NB4 (cell line): Measurements from ENCODE around the gene SLPI.

Source experiments
- MYC ChIP-seq: IDR thresholded peaks from 2 replicates; pipeline ENCODE4 v1.6.1; 2011; ENCODE audit warnings: low read depth, low read length
- POLR2A ChIP-seq: IDR thresholded peaks from 2 replicates; pipeline ENCODE4 v1.6.1; 2011; ENCODE audit warnings: mild to moderate bottlenecking; ENCODE audit not compliant: insufficient read length; ENCODE audit errors: extremely low read depth
- TF ChIP-seq, protein P1 (sequence below): IDR thresholded peaks from one replicate; pipeline ENCODE4 v1.5.1; 2012; ENCODE audit warnings: low read depth, low read length
- TF ChIP-seq, protein P2 (sequence below): IDR thresholded peaks from 2 replicates; pipeline ENCODE4 v1.6.1; 2011; ENCODE audit warnings: low read depth, low read length

DNA sequence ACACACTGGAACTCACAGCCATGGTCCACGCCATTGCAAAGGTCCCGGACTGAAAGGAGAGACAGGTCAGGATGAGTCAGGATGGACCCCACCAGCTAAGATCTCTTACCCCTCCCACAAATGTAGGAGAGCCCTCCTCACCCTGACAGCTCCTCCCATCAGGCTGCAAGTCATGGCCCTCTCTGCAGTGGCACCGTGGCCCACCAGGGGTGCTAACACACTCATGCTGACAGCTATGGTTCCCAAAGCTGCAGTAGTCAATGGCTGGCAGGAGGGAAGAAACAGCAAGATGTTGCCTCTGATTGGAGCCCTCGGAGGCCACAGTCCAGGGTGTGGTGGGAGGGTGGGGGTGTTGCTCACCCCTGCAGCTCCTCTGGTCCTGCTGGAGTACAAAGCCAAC lies 46.6 kb upstream of the SLPI start:
- TF ChIP-seq POLR2A (no peak), MYC (no peak)
- TF ChIP-seq, protein P1, sequence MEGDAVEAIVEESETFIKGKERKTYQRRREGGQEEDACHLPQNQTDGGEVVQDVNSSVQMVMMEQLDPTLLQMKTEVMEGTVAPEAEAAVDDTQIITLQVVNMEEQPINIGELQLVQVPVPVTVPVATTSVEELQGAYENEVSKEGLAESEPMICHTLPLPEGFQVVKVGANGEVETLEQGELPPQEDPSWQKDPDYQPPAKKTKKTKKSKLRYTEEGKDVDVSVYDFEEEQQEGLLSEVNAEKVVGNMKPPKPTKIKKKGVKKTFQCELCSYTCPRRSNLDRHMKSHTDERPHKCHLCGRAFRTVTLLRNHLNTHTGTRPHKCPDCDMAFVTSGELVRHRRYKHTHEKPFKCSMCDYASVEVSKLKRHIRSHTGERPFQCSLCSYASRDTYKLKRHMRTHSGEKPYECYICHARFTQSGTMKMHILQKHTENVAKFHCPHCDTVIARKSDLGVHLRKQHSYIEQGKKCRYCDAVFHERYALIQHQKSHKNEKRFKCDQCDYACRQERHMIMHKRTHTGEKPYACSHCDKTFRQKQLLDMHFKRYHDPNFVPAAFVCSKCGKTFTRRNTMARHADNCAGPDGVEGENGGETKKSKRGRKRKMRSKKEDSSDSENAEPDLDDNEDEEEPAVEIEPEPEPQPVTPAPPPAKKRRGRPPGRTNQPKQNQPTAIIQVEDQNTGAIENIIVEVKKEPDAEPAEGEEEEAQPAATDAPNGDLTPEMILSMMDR, result peak; percentile 71
- TF ChIP-seq, protein P2, sequence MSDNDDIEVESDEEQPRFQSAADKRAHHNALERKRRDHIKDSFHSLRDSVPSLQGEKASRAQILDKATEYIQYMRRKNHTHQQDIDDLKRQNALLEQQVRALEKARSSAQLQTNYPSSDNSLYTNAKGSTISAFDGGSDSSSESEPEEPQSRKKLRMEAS, result 0 out of 2 replicates have a peak, but pooled peaks have one; percentile 7
